ENCODE results near the gene SCRN3. TPM values are rescaled to one million over a fixed set of nuclear protein-coding genes. Genes with fewer than 3 reads are reported as not detected.

Gene SCRN3
- total and polyA plus RNA-seq, 2 experiments from 2014 or later = 8.1 to 12.3 TPM

DNA sequence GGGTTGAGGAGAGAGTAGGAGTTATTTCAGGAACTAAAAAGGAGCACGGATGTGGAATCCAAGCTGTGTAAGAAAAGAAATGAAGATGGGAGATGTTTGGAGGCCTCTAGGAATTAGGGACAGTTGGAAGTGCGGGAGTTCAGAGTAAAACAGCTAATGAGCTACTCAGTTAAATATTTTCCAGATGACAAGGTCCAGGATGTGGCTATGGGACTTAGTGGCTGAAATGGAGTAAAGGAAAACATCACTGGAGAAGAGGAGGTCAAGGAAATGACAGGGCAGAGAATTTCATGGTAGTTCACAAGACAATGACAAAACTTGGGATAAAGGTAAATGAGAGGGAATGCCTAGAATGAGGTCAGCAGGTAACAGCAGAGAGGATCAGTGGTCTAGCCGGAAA, 78.3 kb downstream of the SCRN3 start (continued):
- TF ChIP-seq, protein P1, sequence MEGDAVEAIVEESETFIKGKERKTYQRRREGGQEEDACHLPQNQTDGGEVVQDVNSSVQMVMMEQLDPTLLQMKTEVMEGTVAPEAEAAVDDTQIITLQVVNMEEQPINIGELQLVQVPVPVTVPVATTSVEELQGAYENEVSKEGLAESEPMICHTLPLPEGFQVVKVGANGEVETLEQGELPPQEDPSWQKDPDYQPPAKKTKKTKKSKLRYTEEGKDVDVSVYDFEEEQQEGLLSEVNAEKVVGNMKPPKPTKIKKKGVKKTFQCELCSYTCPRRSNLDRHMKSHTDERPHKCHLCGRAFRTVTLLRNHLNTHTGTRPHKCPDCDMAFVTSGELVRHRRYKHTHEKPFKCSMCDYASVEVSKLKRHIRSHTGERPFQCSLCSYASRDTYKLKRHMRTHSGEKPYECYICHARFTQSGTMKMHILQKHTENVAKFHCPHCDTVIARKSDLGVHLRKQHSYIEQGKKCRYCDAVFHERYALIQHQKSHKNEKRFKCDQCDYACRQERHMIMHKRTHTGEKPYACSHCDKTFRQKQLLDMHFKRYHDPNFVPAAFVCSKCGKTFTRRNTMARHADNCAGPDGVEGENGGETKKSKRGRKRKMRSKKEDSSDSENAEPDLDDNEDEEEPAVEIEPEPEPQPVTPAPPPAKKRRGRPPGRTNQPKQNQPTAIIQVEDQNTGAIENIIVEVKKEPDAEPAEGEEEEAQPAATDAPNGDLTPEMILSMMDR (conservative IDR thresholded peaks at IDR 0.05; ENCODE audit: low read depth in 2 of 2) = no peak
- TF ChIP-seq CREB1 (CRISPR knock-in tag; IDR thresholded peaks at IDR 0.05; ENCODE audit: low read depth) (no peak), JUNB (IDR thresholded peaks at IDR 0.05; ENCODE audit: unreplicated experiment) (no peak), ZNF331 (CRISPR knock-in tag; IDR thresholded peaks at IDR 0.05; ENCODE audit: low read depth) (no peak), POLR2AphosphoS5 (IDR thresholded peaks at IDR 0.05; ENCODE audit: low read depth) (no peak), EZH2 (IDR thresholded peaks at IDR 0.05; ENCODE audit: low read depth, unreplicated experiment) (no peak)
- TF ChIP-seq, protein P2, sequence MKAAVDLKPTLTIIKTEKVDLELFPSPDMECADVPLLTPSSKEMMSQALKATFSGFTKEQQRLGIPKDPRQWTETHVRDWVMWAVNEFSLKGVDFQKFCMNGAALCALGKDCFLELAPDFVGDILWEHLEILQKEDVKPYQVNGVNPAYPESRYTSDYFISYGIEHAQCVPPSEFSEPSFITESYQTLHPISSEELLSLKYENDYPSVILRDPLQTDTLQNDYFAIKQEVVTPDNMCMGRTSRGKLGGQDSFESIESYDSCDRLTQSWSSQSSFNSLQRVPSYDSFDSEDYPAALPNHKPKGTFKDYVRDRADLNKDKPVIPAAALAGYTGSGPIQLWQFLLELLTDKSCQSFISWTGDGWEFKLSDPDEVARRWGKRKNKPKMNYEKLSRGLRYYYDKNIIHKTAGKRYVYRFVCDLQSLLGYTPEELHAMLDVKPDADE (IDR thresholded peaks at IDR 0.05) = no peak

DNA sequence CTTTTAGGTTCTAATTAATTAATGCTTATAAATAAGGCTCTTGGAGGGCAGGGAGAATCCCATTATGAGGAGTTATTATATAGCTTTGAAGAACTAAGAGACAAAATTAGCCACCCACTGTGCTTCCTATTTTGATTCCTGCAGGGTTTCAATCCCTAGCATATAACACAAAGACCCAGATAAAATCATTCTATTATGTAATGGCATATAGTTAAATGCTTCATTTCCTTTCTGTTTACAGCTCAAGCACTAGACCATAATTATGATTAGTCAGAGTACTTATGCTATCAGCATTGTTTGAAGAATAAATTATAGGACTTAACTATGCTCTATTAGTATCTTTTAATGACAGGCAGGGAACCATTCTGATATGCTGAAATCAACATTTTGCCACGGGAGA, 82.2 kb downstream of the SCRN3 start:
- DNase-seq (ENCODE audit: low spot score) = no peak

More for the DNA sequence above, 82.2 kb downstream of the SCRN3 start:
- Histone ChIP-seq H3K4me3 (no peak overlapping the region), H3F3A (replicated peaks; ENCODE audit: low read depth) (no peaks in the 10 kb centered on the region), H3K36me3 (ENCODE audit: insufficient read depth) (no peaks in the 10 kb centered on the region), H3K4me1 (ENCODE audit: insufficient read depth) (no peaks in the 10 kb centered on the region), H2AFZ (no peak overlapping the region), H3K27ac (ENCODE audit: low read depth) (no peak overlapping the region), H3K27me3 (ENCODE audit: insufficient read depth) (no peaks in the 10 kb centered on the region), H3K9me2 (ENCODE audit: insufficient read depth) (no peaks in the 10 kb centered on the region), H3K4me2 (no peak overlapping the region), H4K20me1 (replicated peaks; ENCODE audit: insufficient read depth) (no peaks in the 10 kb centered on the region), H3K79me2 (replicated peaks; ENCODE audit: insufficient read depth) (no peaks in the 10 kb centered on the region)
- no peak overlapping the region for H3K27ac Mint-ChIP-seq
- H3K4me3 Mint-ChIP-seq = no peak overlapping the region
- TF ChIP-seq ZNF114 (CRISPR knock-in tag; IDR thresholded peaks at IDR 0.05) = no peak
- no peak for TF ChIP-seq STAT1 (IDR thresholded peaks at IDR 0.05; ENCODE audit: unreplicated experiment)
- TF ChIP-seq, protein P2 (IDR thresholded peaks at IDR 0.05) = no peak
- TF ChIP-seq, protein P3, sequence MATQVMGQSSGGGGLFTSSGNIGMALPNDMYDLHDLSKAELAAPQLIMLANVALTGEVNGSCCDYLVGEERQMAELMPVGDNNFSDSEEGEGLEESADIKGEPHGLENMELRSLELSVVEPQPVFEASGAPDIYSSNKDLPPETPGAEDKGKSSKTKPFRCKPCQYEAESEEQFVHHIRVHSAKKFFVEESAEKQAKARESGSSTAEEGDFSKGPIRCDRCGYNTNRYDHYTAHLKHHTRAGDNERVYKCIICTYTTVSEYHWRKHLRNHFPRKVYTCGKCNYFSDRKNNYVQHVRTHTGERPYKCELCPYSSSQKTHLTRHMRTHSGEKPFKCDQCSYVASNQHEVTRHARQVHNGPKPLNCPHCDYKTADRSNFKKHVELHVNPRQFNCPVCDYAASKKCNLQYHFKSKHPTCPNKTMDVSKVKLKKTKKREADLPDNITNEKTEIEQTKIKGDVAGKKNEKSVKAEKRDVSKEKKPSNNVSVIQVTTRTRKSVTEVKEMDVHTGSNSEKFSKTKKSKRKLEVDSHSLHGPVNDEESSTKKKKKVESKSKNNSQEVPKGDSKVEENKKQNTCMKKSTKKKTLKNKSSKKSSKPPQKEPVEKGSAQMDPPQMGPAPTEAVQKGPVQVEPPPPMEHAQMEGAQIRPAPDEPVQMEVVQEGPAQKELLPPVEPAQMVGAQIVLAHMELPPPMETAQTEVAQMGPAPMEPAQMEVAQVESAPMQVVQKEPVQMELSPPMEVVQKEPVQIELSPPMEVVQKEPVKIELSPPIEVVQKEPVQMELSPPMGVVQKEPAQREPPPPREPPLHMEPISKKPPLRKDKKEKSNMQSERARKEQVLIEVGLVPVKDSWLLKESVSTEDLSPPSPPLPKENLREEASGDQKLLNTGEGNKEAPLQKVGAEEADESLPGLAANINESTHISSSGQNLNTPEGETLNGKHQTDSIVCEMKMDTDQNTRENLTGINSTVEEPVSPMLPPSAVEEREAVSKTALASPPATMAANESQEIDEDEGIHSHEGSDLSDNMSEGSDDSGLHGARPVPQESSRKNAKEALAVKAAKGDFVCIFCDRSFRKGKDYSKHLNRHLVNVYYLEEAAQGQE (IDR thresholded peaks at IDR 0.05; ENCODE audit: unreplicated experiment) = no peak
- TF ChIP-seq EZH2 (IDR thresholded peaks at IDR 0.05; ENCODE audit: low read depth, unreplicated experiment) = no peak
- TF ChIP-seq JUNB (IDR thresholded peaks at IDR 0.05; ENCODE audit: unreplicated experiment) = no peak
- no peaks in the 10 kb centered on the region for H3K4me1 Mint-ChIP-seq
- ATAC-seq = no peak
- no peaks in the 10 kb centered on the region for H3K9me3 Mint-ChIP-seq
- H3K27me3 Mint-ChIP-seq (ENCODE audit: insufficient read depth, low read depth, poor library complexity) = peaks cover 2% of the 10 kb centered on the region
- no peaks in the 10 kb centered on the region for H3K36me3 Mint-ChIP-seq (ENCODE audit: low read depth)

Other genes starting within 250 kb of the SCRN3 start
- gene OLA1, start 147.2 kb upstream of the SCRN3 start, total RNA-seq (2014; rRNA removed; shearing (Covaris generic)) = 104 and 114 TPM in 2 replicates
- gene OLA1, start 147.2 kb upstream of the SCRN3 start, polyA plus RNA-seq (2016; fragmentation: Nextera tagmentation; extraction: Ambion mirVana) = 190 and 242 TPM in 2 replicates
- 0.12 and 0.49 TPM in 2 replicates for gene SP9, start 60.8 kb upstream of the SCRN3 start, total RNA-seq (2014; rRNA removed; shearing (Covaris generic))
- gene SP9, start 60.8 kb upstream of the SCRN3 start, polyA plus RNA-seq (2016; fragmentation: Nextera tagmentation; extraction: Ambion mirVana) = 0.14 TPM in 1 of 2 replicates, not detected in the other
- 0.58 and 1.3 TPM in 2 replicates for gene GPR155, start 91.3 kb downstream of the SCRN3 start, total RNA-seq (2014; rRNA removed; shearing (Covaris generic))
- gene GPR155, start 91.3 kb downstream of the SCRN3 start, polyA plus RNA-seq (2016; fragmentation: Nextera tagmentation; extraction: Ambion mirVana) = 0.82 and 1.2 TPM in 2 replicates
- gene WIPF1, start 202.1 kb downstream of the SCRN3 start, total RNA-seq (2014; rRNA removed; shearing (Covaris generic)) = 3.8 and 6.0 TPM in 2 replicates
- gene WIPF1, start 202.1 kb downstream of the SCRN3 start, polyA plus RNA-seq (2016; fragmentation: Nextera tagmentation; extraction: Ambion mirVana) = 3.0 and 4.8 TPM in 2 replicates